Psoas muscle (tissue), 8 donors: ENCODE results near the gene SGCD. TPM values are rescaled to one million over a fixed set of nuclear protein-coding genes. Genes with fewer than 3 reads are reported as not detected.

Source experiments
- ATAC-seq, 4 donors: fragments of 200-7000 bp; cut with Tn5 transposase; one replicate each; pipeline ENCODE4 v1.9.1; 2020; ENCODE audit warnings: moderate library complexity in 3 of 4, mild to moderate bottlenecking in 2 of 4
- DNase-seq, 2 donors: peaks; one replicate each; pipeline ENCODE4 v3.0.0-alpha.2; 2020
- H3K27ac ChIP-seq: fragments of 200-600 bp; one replicate; pipeline ENCODE4 v1.8.0; 2022
- H3K27me3 ChIP-seq, 3 donors: fragments of 200-600 bp in 1 of 3; one replicate each; pipeline versions ENCODE4 v1.6.1 to v1.8.0; 2013 to 2022; ENCODE audit warnings: low read length in 2 of 3, mild to moderate bottlenecking in 2 of 3, moderate library complexity in 1 of 3; ENCODE audit not compliant: insufficient read depth in 3 of 3
- H3K36me3 ChIP-seq, 2 donors: fragments of 200-600 bp in 1 of 2; one replicate each; pipeline versions ENCODE4 v1.6.1 to v1.8.0; 2013 to 2022; ENCODE audit warnings: low read depth in 1 of 2, mild to moderate bottlenecking in 1 of 2, moderate library complexity in 1 of 2; ENCODE audit not compliant: insufficient read depth in 1 of 2
- H3K4me1 ChIP-seq: fragments of 200-600 bp; one replicate; pipeline ENCODE4 v1.8.0; 2022
- H3K4me3 ChIP-seq: fragments of 200-600 bp; one replicate; pipeline ENCODE4 v1.8.0; 2022; ENCODE audit warnings: mild to moderate bottlenecking
- H3K9me3 ChIP-seq: fragments of 200-600 bp; one replicate; pipeline ENCODE4 v1.8.0; 2022
- CTCF ChIP-seq: fragments of 200-600 bp; IDR thresholded peaks from one replicate; pipeline ENCODE4 v1.8.0; 2022; ENCODE audit warnings: antibody characterized with exemption
- WGBS, 3 donors: extraction: QIAGEN DNeasy Blood & Tissue Kit; methylation state at CpG; one replicate each; pipeline versions ENCODE4 v1.1.6 to v1.1.7; 2013; 5-methylcytosine and 5-hydroxymethylcytosine counted together
- intact Hi-C, 2 donors: fragments of 100-400 bp; cut with DNase I; formaldehyde crosslinking; loops; one replicate each; pipeline versions ENCODE4 v1.11.0 to v1.14.2; 2022
- polyA plus RNA-seq, 3 donors: library from polyadenylated mRNA; stranded (reverse); fragments of 200-250 nt; gene quantifications; one replicate each; pipeline ENCODE4 v1.2.3, GENCODE V29; 2013
- total RNA-seq, 4 donors: library from RNA; stranded (reverse); fragmentation: NEBNext Ultra II Directional in 2 of 4; extraction: Animal tissue kit (Norgen Biotek cat#: 25700) in 2 of 4; gene quantifications; one replicate each; pipeline versions ENCODE4 v1.2.1 to v1.2.4, GENCODE V29; 2021 to 2023
- donor health status: healthy with polysubstance abuse.
- donor health status: DM: no; HTN: no; CAD: no; lungs with moderate emphysema.
- donor health status: Bipolar disorder and iron deficiency.
- donor health status: healthy.
- donor health status: DM: yes; HTN: yes; CAD: no.
- donor health status: DM: no; HTN: no; CAD: no.
- donor health status: DM: no; HTN: no; CAD: no.
- donor health status: DM: yes; HTN: yes; CAD: no.

SGCD gene
- total and polyA plus RNA-seq, 7 donors = 13.2 to 51.5 (median 33.2) TPM

- TF ChIP-seq CTCF = no peak
- Histone ChIP-seq H3K9me3 (no peaks in the 10 kb centered on the region), H3K36me3 (no peaks in the 10 kb centered on the region), H3K4me1 (peaks cover 62% of the 10 kb centered on the region), H3K4me3 (no peak overlapping the region), H3K27ac (peak overlapping the region; percentile 47), H3K27me3 (no peaks in the 10 kb centered on the region)
- 90 to 94% (median 92%) methylated on average over 1 of the region's 1 CpG for WGBS, 3 donors
- DNase-seq = no peak
- no peak for ATAC-seq
- intact Hi-C loops = loop anchor here in 1 of 2 donors (10.0 kb wide), 1 partner anchor 122 kb away; no protein-coding TSS in a partner anchor
Measured at GRCh38 chr5:156477196-156477595, 150.2 kb downstream of the SGCD start.

GRCh38 chr5:156479849-156480248, 152.9 kb downstream of the SGCD start:
- peak; percentile 53 to 66 for DNase-seq
- intact Hi-C loops = loop anchor here in 1 of 2 donors (10.0 kb wide), 1 partner anchor 125 kb away; no protein-coding TSS in a partner anchor
- no peaks in the 10 kb centered on the region for H3K9me3 ChIP-seq
- H3K4me3 ChIP-seq = no peak overlapping the region
- H3K27ac ChIP-seq = peak overlapping the region; percentile 63
- H3K4me1 ChIP-seq = peaks cover 39% of the 10 kb centered on the region
- H3K27me3 ChIP-seq = no peaks in the 10 kb centered on the region
- no peaks in the 10 kb centered on the region for H3K36me3 ChIP-seq
- peak; percentile 74 to 83 (median 80) for ATAC-seq
- no peak for TF ChIP-seq CTCF
- 45 to 78% (median 49%) methylated on average over 1 of the region's 1 CpG for WGBS, 3 donors

- intact Hi-C loops = no loop called here
- H3K4me3 ChIP-seq = no peak overlapping the region
- H3K4me1 ChIP-seq = peaks cover 24% of the 10 kb centered on the region
- ATAC-seq = peak; percentile 20 to 87 (median 64)
- no peaks in the 10 kb centered on the region for H3K27me3 ChIP-seq
- WGBS, 3 donors = 27 to 38% (median 30%) methylated on average over 4 of the region's 4 CpGs
- peak overlapping the region; percentile 34 for H3K27ac ChIP-seq
- H3K36me3 ChIP-seq = no peaks in the 10 kb centered on the region
- no peak for TF ChIP-seq CTCF
- peak in 1 of 2 donors; percentile 22 for DNase-seq
- no peaks in the 10 kb centered on the region for H3K9me3 ChIP-seq
Measured at GRCh38 chr5:156481741-156482140, 154.8 kb downstream of the SGCD start.

GRCh38 chr5:156482818-156483217, 155.9 kb downstream of the SGCD start:
- peak in 2 of 4 donors; percentile 7 to 17 for ATAC-seq
- intact Hi-C loops = no loop called here
- TF ChIP-seq CTCF = no peak

More at GRCh38 chr5:156482818-156483217, 155.9 kb downstream of the SGCD start:
- Histone ChIP-seq H3K27ac (no peak overlapping the region), H3K4me3 (no peak overlapping the region), H3K9me3 (no peaks in the 10 kb centered on the region), H3K36me3 (no peaks in the 10 kb centered on the region), H3K4me1 (peaks cover 24% of the 10 kb centered on the region), H3K27me3 (no peaks in the 10 kb centered on the region)
- DNase-seq = no peak
